Osteocyte (in vitro differentiated cells): ENCODE measurements around the gene PUM2. TPM values are rescaled to one million over a fixed set of nuclear protein-coding genes. Genes with fewer than 3 reads are reported as not detected.

Experiments used
- DNase-seq: peaks from one replicate; pipeline ENCODE4 v3.0.0; 2021; ENCODE audit warnings: mixed read lengths; ENCODE audit not compliant: unreplicated experiment; ENCODE audit errors: extremely low spot score
- H3K27ac Mint-ChIP-seq: one replicate; pipeline ENCODE4 v1.8.0; 2021; ENCODE audit warnings: mild to moderate bottlenecking, mixed read lengths; ENCODE audit not compliant: unreplicated experiment
- H3K27me3 Mint-ChIP-seq: one replicate; pipeline ENCODE4 v1.8.0; 2021; ENCODE audit warnings: mixed read lengths; ENCODE audit not compliant: unreplicated experiment
- H3K36me3 Mint-ChIP-seq: one replicate; pipeline ENCODE4 v1.8.0; 2021; ENCODE audit warnings: mixed read lengths; ENCODE audit not compliant: unreplicated experiment
- H3K4me1 Mint-ChIP-seq: one replicate; pipeline ENCODE4 v1.8.0; 2021; ENCODE audit warnings: mixed read lengths; ENCODE audit not compliant: unreplicated experiment
- H3K4me3 Mint-ChIP-seq: one replicate; pipeline ENCODE4 v1.8.0; 2021; ENCODE audit warnings: mild to moderate bottlenecking, moderate library complexity, mixed read lengths; ENCODE audit not compliant: unreplicated experiment
- H3K9me3 Mint-ChIP-seq: one replicate; pipeline ENCODE4 v1.8.0; 2021; ENCODE audit warnings: mixed read lengths; ENCODE audit not compliant: unreplicated experiment
- total RNA-seq: library from RNA; stranded (reverse); gene quantifications from 2 replicates; pipeline ENCODE4 v1.2.1, GENCODE V29; 2021
- TF ChIP-seq, protein P1 (sequence below): fragments of 200-600 bp; sonication (generic); IDR thresholded peaks from 2 replicates; pipeline ENCODE4 v1.5.0; 2021; ENCODE audit warnings: antibody characterized with exemption, mild to moderate bottlenecking, moderate library complexity

PUM2 gene
- total RNA-seq, 1 donor from 2014 or later: 82.2 TPM

DNA sequence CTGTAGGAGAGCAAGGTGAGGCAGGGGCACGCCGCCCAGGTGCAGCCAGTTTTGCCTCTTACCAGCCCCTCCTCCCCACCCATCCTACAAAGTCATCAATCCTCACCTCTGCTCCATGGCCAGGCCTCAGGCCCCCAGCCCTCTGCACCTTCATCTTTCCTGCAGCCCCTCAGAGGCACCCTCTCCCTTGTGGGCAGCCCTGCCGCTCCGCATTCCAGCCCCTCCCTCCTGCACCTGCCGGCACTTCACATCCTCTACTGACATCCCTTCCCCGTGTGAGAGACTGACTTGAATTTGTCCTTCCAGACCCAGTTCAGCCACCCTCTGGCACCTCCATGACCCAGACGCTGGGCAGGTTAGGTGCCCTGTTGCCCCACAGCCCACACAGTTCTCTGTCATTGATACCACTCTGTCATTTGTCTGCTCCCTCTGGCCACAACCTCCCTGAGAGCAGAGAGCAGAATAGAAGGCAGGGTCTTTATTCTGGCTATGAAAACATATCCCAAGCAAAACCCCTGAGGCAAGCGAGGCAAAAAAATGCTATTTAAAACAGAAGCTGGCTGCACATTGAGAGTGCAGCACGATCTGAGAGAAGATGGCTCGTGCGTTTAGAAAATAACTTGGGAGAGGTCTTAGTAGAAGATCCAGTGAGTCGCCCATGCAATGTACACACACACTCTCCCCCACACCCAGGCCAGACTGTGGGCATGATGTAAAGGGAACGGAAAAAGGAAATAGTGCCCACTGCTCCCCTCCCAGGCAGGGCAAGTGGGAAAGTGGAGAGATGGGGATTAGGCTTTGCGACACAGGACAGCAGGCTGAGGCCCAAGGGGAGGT is 151.6 kb downstream of the PUM2 start:
- Mint-ChIP-seq H3K4me1 (peaks cover 11% of the 10 kb centered on the region), H3K27ac (no peak overlapping the region), H3K36me3 (no peaks in the 10 kb centered on the region)

More for the DNA sequence above, 151.6 kb downstream of the PUM2 start:
- TF ChIP-seq, protein P1, sequence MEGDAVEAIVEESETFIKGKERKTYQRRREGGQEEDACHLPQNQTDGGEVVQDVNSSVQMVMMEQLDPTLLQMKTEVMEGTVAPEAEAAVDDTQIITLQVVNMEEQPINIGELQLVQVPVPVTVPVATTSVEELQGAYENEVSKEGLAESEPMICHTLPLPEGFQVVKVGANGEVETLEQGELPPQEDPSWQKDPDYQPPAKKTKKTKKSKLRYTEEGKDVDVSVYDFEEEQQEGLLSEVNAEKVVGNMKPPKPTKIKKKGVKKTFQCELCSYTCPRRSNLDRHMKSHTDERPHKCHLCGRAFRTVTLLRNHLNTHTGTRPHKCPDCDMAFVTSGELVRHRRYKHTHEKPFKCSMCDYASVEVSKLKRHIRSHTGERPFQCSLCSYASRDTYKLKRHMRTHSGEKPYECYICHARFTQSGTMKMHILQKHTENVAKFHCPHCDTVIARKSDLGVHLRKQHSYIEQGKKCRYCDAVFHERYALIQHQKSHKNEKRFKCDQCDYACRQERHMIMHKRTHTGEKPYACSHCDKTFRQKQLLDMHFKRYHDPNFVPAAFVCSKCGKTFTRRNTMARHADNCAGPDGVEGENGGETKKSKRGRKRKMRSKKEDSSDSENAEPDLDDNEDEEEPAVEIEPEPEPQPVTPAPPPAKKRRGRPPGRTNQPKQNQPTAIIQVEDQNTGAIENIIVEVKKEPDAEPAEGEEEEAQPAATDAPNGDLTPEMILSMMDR: no peak
- no peaks in the 10 kb centered on the region for H3K9me3 Mint-ChIP-seq
- DNase-seq: no peak
- H3K4me3 Mint-ChIP-seq: no peak overlapping the region
- H3K27me3 Mint-ChIP-seq: no peaks in the 10 kb centered on the region

Other genes with a start within 250 kb of the PUM2 start
- 11.1 and 11.6 TPM in 2 replicates for gene SDC1, start 125.7 kb downstream of the PUM2 start, total RNA-seq
- 141 and 160 TPM in 2 replicates for gene RHOB, start 96.2 kb upstream of the PUM2 start, total RNA-seq